ENCODE results near the gene STIL.
A peak's percentile ranks its signal among the peaks of the same experiment; 100 is the strongest.
"Not testable (repeated sequence)": the region's sequence is repeated elsewhere in the genome, so short reads cannot be mapped to it uniquely, and the experiment has no call there.

Gene STIL

DNA sequence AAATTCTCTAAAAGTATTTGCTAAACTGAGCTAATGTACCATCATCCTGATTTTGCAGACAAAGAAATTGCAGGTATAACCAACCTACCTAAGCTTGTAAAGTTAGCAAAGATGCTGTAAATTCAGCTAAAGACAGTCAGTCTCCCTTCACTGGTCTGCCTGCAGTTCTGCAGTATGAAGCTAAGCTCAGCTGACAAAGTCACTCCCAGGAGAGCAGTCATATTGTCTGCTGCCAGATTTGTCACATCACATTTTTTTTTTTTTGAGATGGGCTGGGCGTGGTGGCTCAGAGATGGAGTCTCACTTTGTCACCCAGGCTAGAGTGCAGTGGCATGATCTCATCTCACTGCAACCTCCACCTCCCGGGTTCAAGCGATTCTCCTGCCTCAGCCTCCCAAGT is 10.7 kb upstream of the STIL start:
- H3K4me3 ChIP-seq: no peak overlapping the region
- no peak for TF ChIP-seq Cebpa-rat (IDR thresholded peaks at IDR 0.05)
- peaks cover 16% of the 10 kb centered on the region for H3K4me1 ChIP-seq
- H3K4me2 ChIP-seq: peak overlapping the region; percentile 30; the same call in 1 of the 2 replicates
- no peaks in the 10 kb centered on the region for H3K36me3 ChIP-seq
- H3K27ac ChIP-seq: no peak overlapping the region
- H3K9ac ChIP-seq: no peak overlapping the region
- H3K27me3 ChIP-seq: no peaks in the 10 kb centered on the region
- no peaks in the 10 kb centered on the region for H4K20me1 ChIP-seq
- no peaks in the 10 kb centered on the region for H3K9me3 ChIP-seq

DNA sequence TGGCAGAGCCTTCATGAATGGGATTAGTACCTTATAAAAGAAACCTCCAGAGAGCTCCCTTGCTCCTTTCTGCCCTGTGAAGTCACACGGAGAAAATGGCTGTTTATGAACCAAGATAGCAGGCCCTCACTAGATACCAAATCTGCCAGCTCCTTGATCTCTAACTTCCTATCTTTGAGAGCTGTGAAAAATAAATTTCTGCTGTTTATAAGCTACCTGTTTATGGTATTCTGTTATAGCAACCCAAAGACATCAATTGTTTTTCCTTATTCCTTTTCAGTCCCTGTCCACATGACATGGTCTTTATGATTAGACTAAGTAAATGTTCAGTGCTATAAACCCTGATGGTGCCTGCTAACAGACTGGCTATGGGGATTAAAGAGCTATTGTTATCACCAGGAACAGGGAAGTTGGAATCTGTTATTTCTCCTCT is 9.7 kb upstream of the STIL start:
- H3K9ac ChIP-seq: no peak overlapping the region

DNA sequence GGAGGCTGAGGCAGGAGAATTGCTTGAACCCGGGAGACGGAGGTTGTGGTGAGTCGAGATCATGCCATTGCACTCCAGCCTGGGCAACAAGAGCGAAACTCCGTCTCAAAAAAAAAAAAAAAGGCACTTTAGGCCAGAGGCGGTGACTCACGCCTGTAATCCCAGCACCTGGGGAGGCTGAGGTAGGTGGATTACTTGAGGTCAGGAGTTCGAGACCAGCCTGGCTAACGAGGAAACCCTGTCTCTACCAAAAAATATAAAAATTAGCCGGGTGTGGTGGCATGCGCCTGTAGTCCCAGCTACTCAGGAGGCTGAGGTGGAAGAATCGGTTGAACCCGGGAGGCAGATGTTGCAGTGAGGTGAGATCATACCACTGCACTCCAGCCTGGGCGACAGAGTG is 6.0 kb upstream of the STIL start:
- H3K4me2 ChIP-seq, H3K9ac ChIP-seq, H3K4me3 ChIP-seq, H3K27ac ChIP-seq, H3K27me3 ChIP-seq, H3K36me3 ChIP-seq, H3K9me3 ChIP-seq, H4K20me1 ChIP-seq: not testable (repeated sequence)
- H3K4me1 ChIP-seq: peaks cover 16% of the 10 kb centered on the region

More for the DNA sequence above, 9.7 kb upstream of the STIL start:
- Histone ChIP-seq H4K20me1 (no peaks in the 10 kb centered on the region), H3K4me3 (no peak overlapping the region), H3K36me3 (no peaks in the 10 kb centered on the region), H3K9me3 (no peaks in the 10 kb centered on the region), H3K27me3 (no peaks in the 10 kb centered on the region), H3K4me1 (peaks cover 16% of the 10 kb centered on the region), H3K27ac (no peak overlapping the region), H3K4me2 (no peak overlapping the region)
- TF ChIP-seq Cebpa-rat (IDR thresholded peaks at IDR 0.05): no peak

DNA sequence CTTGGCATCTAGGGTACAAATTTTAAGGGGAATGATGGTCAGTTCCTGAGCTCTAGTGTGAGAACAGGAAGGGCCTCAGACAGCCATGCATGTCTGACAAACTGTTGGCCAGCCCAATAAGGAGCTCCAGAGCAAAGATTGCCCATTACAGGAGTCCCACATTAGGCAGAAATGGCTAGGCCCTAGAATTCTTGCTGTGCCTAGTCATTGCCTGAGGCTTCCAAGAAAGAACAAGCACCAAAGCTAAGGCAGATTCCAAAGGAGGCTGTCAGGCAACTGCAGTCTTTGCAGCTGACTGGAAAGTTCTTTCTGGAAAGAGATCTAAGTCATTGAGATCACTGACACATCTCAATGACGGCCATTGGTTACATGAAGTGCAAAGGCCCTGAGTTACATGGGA is 3.9 kb upstream of the STIL start:
- Histone ChIP-seq H3K9ac (no peak overlapping the region), H3K27ac (no peak overlapping the region)
- no peak for TF ChIP-seq Cebpa-rat (IDR thresholded peaks at IDR 0.05)

DNA sequence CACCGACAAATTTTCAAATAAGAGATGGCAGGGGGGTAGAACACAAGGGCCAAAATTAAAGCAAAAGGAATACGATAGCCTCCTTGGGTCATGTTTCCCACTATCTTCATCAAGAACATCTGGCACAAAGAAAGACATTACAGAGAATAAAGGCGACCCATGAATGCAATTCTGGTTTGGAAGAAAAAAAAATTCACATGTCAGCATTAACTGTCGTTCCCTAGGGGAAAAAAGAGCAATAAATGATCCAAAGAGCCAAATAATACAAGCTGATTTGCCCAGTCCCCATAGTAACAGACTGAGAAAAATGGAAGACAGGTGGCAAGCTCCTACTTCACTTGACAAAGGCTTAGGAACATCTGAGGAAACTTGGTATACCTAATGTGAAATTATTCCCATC is 4.5 kb downstream of the STIL start:
- peaks cover 23% of the 10 kb centered on the region for H3K4me1 ChIP-seq

More for the DNA sequence above, 3.9 kb upstream of the STIL start:
- Histone ChIP-seq H3K36me3 (no peaks in the 10 kb centered on the region), H3K4me3 (no peak overlapping the region), H3K27me3 (no peaks in the 10 kb centered on the region), H3K9me3 (no peaks in the 10 kb centered on the region), H4K20me1 (no peaks in the 10 kb centered on the region), H3K4me1 (peaks cover 6% of the 10 kb centered on the region), H3K4me2 (no peak overlapping the region)

DNA sequence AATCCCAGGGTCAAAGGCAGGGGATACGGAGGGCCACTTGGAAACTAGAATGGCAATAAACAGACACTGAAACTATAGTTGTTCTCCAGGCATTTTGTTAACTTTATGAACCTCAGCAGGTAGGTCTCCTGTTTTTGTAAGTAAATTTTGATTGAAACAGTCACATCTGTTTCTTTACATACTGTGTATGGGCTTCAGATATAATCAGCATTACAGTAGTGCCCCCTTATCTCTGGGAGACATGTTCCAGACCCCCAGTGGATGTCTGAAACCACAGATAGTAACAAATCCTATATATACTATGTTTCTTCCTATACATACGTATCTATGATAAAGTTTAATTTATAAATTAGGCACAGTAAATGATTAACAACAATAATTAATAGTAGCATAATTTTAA is 11.5 kb downstream of the STIL start:
- TF ChIP-seq Cebpa-rat (IDR thresholded peaks at IDR 0.05): no peak
- Histone ChIP-seq H3K27ac (no peak overlapping the region), H3K36me3 (peaks cover 95% of the 10 kb centered on the region), H3K4me1 (no peaks in the 10 kb centered on the region), H3K9me3 (no peaks in the 10 kb centered on the region), H3K9ac (no peak overlapping the region), H4K20me1 (peaks cover 5% of the 10 kb centered on the region; the same call in 1 of the 2 replicates), H3K27me3 (no peaks in the 10 kb centered on the region), H3K4me2 (no peak overlapping the region), H3K4me3 (no peak overlapping the region)

More for the DNA sequence above, 4.5 kb downstream of the STIL start:
- H3K9me3 ChIP-seq: no peaks in the 10 kb centered on the region
- no peak overlapping the region for H3K4me2 ChIP-seq
- H3K9ac ChIP-seq: no peak overlapping the region
- no peak overlapping the region for H3K27ac ChIP-seq
- no peak for TF ChIP-seq Cebpa-rat (IDR thresholded peaks at IDR 0.05)
- no peak overlapping the region for H3K4me3 ChIP-seq
- no peaks in the 10 kb centered on the region for H3K27me3 ChIP-seq
- no peaks in the 10 kb centered on the region for H4K20me1 ChIP-seq
- peaks cover 71% of the 10 kb centered on the region for H3K36me3 ChIP-seq

DNA sequence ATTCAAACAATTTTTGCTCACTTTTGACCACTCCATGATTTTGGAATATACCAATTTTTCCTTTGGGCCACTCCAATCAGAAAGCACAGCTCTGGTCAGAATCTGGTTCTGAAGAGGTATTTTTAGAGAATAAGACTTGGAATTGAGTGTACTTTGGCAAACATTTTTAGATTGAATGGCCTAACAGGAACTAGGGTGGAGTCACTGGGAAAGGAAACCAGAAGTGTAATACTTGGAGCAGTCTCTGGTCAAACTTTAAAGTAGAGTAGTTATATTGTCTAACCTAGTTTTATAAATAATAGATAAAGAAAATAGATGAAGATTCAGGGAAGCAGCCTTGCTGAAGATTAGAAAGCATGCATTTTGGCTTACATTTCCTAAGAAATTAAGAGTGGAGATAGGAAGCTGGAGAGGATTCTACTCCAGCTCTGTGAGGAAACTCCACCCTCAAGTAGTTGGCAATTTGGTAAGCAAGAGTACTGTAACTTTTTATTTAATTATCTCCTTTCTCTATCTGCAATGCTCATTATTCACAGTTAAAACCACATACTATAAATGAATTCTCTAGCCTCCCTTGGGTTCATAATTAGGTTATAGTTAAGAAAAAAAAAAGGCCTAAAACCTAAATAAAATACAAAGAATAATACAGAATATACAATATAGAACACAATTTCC is 15.8 kb downstream of the STIL start:
- H3K4me1 ChIP-seq: no peaks in the 10 kb centered on the region
- H3K36me3 ChIP-seq: peaks cover 96% of the 10 kb centered on the region
- no peaks in the 10 kb centered on the region for H3K27me3 ChIP-seq
- H3K27ac ChIP-seq: no peak overlapping the region
- no peaks in the 10 kb centered on the region for H4K20me1 ChIP-seq
- no peak for TF ChIP-seq Cebpa-rat (IDR thresholded peaks at IDR 0.05)
- H3K4me3 ChIP-seq: no peak overlapping the region
- H3K9me3 ChIP-seq: no peaks in the 10 kb centered on the region
- H3K9ac ChIP-seq: no peak overlapping the region
- no peak overlapping the region for H3K4me2 ChIP-seq

DNA sequence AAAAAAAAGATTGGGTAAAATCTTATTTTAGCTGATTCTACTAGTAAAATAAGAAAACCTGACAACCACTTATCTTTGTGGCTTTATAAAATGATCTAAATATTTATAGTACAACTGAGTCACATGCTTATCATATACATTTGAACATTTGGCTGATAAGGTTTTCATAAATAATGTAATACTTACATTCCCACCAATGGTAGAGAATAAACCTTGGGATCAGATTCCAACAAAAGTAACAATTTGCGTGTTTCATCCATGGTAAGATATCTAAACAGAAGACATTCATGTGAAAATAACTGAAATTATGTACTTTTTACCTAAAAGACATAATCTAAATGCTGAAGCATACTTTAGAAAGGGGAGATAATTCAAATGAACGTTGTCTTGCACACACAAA is 18.4 kb downstream of the STIL start:
- Histone ChIP-seq H3K4me1 (no peaks in the 10 kb centered on the region), H3K4me3 (no peak overlapping the region), H3K27me3 (no peaks in the 10 kb centered on the region), H3K9me3 (no peaks in the 10 kb centered on the region), H3K9ac (no peak overlapping the region), H4K20me1 (no peaks in the 10 kb centered on the region), H3K27ac (no peak overlapping the region), H3K4me2 (no peak overlapping the region), H3K36me3 (peaks cover 94% of the 10 kb centered on the region)
- TF ChIP-seq Cebpa-rat (IDR thresholded peaks at IDR 0.05): no peak

DNA sequence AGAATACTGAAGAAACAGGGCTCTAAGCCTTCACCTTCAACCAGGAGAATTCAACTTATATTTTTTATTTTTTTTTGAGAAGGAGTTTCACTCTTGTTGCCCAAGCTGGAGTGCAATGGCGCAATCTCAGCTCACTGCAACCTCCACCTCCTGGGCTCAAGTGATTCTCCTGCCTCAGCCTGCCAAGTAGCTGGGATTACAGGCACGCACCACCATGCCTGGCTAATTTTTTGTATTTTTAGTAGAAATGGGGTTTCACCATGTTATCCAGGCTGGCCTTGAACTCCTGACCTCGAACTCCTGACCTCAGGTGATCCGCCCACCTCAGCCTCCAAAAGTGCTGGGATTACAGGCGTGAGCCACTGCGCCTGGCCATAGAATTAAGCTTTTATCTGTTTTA is 19.1 kb downstream of the STIL start:
- H4K20me1 ChIP-seq, H3K4me3 ChIP-seq, H3K4me2 ChIP-seq, H3K9me3 ChIP-seq, H3K27me3 ChIP-seq, H3K4me1 ChIP-seq, H3K9ac ChIP-seq, H3K27ac ChIP-seq: not testable (repeated sequence)
- H3K36me3 ChIP-seq: peaks cover 93% of the 10 kb centered on the region

DNA sequence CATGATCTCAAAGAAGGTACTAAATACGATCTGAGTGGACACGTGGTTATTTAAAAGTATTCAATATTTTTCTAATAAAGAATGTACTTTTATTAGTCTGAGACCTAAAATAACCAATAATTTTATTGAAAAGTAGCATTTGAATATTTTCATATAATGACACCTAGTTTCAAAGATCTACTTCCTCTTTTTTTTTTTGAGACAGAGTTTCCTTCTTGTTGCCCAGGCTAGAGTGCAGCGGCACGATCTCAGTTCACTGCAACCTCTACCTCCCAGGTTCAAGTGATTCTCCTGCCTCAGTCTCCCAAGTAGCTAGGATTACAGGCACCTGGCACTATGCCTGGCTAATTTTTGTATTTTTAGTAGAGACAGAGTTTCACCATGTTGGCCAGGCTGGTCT is 25.8 kb downstream of the STIL start:
- H3K27ac ChIP-seq, H3K4me2 ChIP-seq, H3K4me3 ChIP-seq, H3K4me1 ChIP-seq, H3K9ac ChIP-seq, H3K27me3 ChIP-seq, H4K20me1 ChIP-seq, H3K9me3 ChIP-seq: not testable (repeated sequence)
- peaks cover 86% of the 10 kb centered on the region for H3K36me3 ChIP-seq

DNA sequence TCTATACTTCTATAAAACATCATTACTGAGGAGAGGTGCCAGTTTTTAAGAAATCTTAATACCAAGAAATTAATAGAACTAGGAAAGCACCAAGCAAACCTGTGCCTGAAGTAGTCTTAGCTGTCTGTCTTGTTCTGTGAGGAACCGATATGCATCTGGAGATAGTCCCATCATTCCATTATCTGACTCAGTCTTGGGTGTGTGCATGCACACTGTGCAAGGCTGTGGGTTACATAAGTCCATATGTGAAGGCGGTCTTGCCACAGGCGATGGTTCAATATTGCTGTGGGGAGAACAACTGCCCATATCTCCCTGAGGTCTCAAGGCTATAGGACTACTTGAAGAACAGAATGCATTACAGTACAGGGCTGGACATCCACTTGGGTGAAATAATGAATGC is 33.8 kb downstream of the STIL start:
- no peaks in the 10 kb centered on the region for H4K20me1 ChIP-seq
- H3K27ac ChIP-seq: no peak overlapping the region
- H3K36me3 ChIP-seq: peaks cover 82% of the 10 kb centered on the region
- no peaks in the 10 kb centered on the region for H3K4me1 ChIP-seq
- no peaks in the 10 kb centered on the region for H3K27me3 ChIP-seq
- no peak for TF ChIP-seq Cebpa-rat (IDR thresholded peaks at IDR 0.05)
- no peak overlapping the region for H3K4me3 ChIP-seq
- no peaks in the 10 kb centered on the region for H3K9me3 ChIP-seq
- no peak overlapping the region for H3K9ac ChIP-seq
- no peak overlapping the region for H3K4me2 ChIP-seq

Data from BLaER1 (cell line).